HEK293 (cell line): ENCODE data around the gene CENPK.

ENCODE experiments used
- FEZF1 ChIP-seq: fragments of 450-650 bp; formaldehyde crosslinking; IDR thresholded peaks from 2 replicates; pipeline ENCODE4 v1.5.1; 2016; ENCODE audit warnings: missing biosample characterization, missing genetic modification characterization
- YY2 ChIP-seq: fragments of 450-650 bp; formaldehyde crosslinking; IDR thresholded peaks from 2 replicates; pipeline ENCODE4 v1.5.1; 2016; ENCODE audit warnings: missing biosample characterization, missing genetic modification characterization
- ZBTB17 ChIP-seq: fragments of 450-650 bp; formaldehyde crosslinking; IDR thresholded peaks from 2 replicates; pipeline ENCODE4 v1.5.1; 2016; ENCODE audit warnings: missing biosample characterization, missing genetic modification characterization
- ZBTB7A ChIP-seq: fragments of 450-650 bp; formaldehyde crosslinking; IDR thresholded peaks from 2 replicates; pipeline ENCODE4 v1.5.1; 2016; ENCODE audit warnings: low read depth, missing biosample characterization, missing genetic modification characterization
- ZBTB8A ChIP-seq: fragments of 450-650 bp; formaldehyde crosslinking; IDR thresholded peaks from 2 replicates; pipeline ENCODE4 v1.5.1; 2016; ENCODE audit warnings: missing biosample characterization, missing genetic modification characterization
- ZFP41 ChIP-seq: fragments of 450-650 bp; formaldehyde crosslinking; IDR thresholded peaks from 2 replicates; pipeline ENCODE4 v1.5.1; 2016; ENCODE audit warnings: missing biosample characterization, missing genetic modification characterization, borderline replicate concordance
- ZNF157 ChIP-seq: fragments of 450-650 bp; formaldehyde crosslinking; IDR thresholded peaks from 2 replicates; pipeline ENCODE4 v1.5.1; 2016; ENCODE audit warnings: missing biosample characterization, missing genetic modification characterization
- ZNF19 ChIP-seq: fragments of 450-650 bp; formaldehyde crosslinking; IDR thresholded peaks from 2 replicates; pipeline ENCODE4; 2016; ENCODE audit warnings: missing biosample characterization, missing genetic modification characterization, low read depth
- ZNF214 ChIP-seq: fragments of 450-650 bp; formaldehyde crosslinking; IDR thresholded peaks from 2 replicates; pipeline ENCODE4 v1.5.1; 2017; ENCODE audit warnings: missing biosample characterization, mild to moderate bottlenecking, missing genetic modification characterization, borderline replicate concordance
- ZNF223 ChIP-seq: fragments of 450-650 bp; formaldehyde crosslinking; IDR thresholded peaks from 2 replicates; pipeline ENCODE4 v1.5.1; 2016; ENCODE audit warnings: missing biosample characterization, missing genetic modification characterization
- ZNF292 ChIP-seq: fragments of 450-650 bp; formaldehyde crosslinking; IDR thresholded peaks from 2 replicates; pipeline ENCODE4 v1.5.1; 2016; ENCODE audit warnings: low read depth, missing biosample characterization, missing genetic modification characterization, borderline replicate concordance
- ZNF311 ChIP-seq: fragments of 450-650 bp; formaldehyde crosslinking; IDR thresholded peaks from 2 replicates; pipeline ENCODE4 v1.5.1; 2017; ENCODE audit warnings: missing biosample characterization, missing genetic modification characterization, borderline replicate concordance
- ZNF350 ChIP-seq: fragments of 450-650 bp; formaldehyde crosslinking; IDR thresholded peaks from 2 replicates; pipeline ENCODE4 v1.5.0; 2017; ENCODE audit warnings: missing biosample characterization, mild to moderate bottlenecking, missing genetic modification characterization
- ZNF394 ChIP-seq: fragments of 450-650 bp; formaldehyde crosslinking; IDR thresholded peaks from 2 replicates; pipeline ENCODE4 v1.5.1; 2016; ENCODE audit warnings: missing biosample characterization, missing genetic modification characterization, mild to moderate bottlenecking, moderate library complexity, borderline replicate concordance
- ZNF423 ChIP-seq: fragments of 450-650 bp; formaldehyde crosslinking; IDR thresholded peaks from 2 replicates; pipeline ENCODE4 v1.5.1; 2016; ENCODE audit warnings: missing biosample characterization, missing genetic modification characterization
- ZNF48 ChIP-seq: fragments of 450-650 bp; formaldehyde crosslinking; IDR thresholded peaks from 2 replicates; pipeline ENCODE4 v1.5.1; 2016; ENCODE audit warnings: missing biosample characterization, missing genetic modification characterization
- ZNF501 ChIP-seq: fragments of 450-650 bp; formaldehyde crosslinking; IDR thresholded peaks from 2 replicates; pipeline ENCODE4 v1.5.1; 2016; ENCODE audit warnings: missing biosample characterization, missing genetic modification characterization
- ZNF623 ChIP-seq: fragments of 450-650 bp; formaldehyde crosslinking; IDR thresholded peaks from 2 replicates; pipeline ENCODE4 v1.5.1; 2016; ENCODE audit warnings: missing biosample characterization, missing genetic modification characterization
- ZNF701 ChIP-seq: fragments of 450-650 bp; formaldehyde crosslinking; IDR thresholded peaks from 2 replicates; pipeline ENCODE4 v1.5.1; 2016; ENCODE audit warnings: missing biosample characterization, missing genetic modification characterization
- ZNF707 ChIP-seq: fragments of 450-650 bp; formaldehyde crosslinking; IDR thresholded peaks from 2 replicates; pipeline ENCODE4 v1.5.1; 2016; ENCODE audit warnings: missing biosample characterization, missing genetic modification characterization
- ZNF747 ChIP-seq: fragments of 450-650 bp; formaldehyde crosslinking; IDR thresholded peaks from 2 replicates; pipeline ENCODE4 v1.5.1; 2016; ENCODE audit warnings: missing biosample characterization, missing genetic modification characterization
- ZNF768 ChIP-seq: fragments of 450-650 bp; formaldehyde crosslinking; IDR thresholded peaks from 2 replicates; pipeline ENCODE4 v1.5.1; 2018; ENCODE audit warnings: missing biosample characterization, mild to moderate bottlenecking, missing genetic modification characterization
- ZNF777 ChIP-seq: fragments of 450-650 bp; formaldehyde crosslinking; IDR thresholded peaks from 2 replicates; pipeline ENCODE4 v1.5.1; 2017; ENCODE audit warnings: missing biosample characterization, missing genetic modification characterization, borderline replicate concordance
- ZNF843 ChIP-seq: fragments of 450-650 bp; formaldehyde crosslinking; IDR thresholded peaks from 2 replicates; pipeline ENCODE4 v1.5.1; 2016; ENCODE audit warnings: missing biosample characterization, missing genetic modification characterization
- ZSCAN23 ChIP-seq: fragments of 450-650 bp; formaldehyde crosslinking; IDR thresholded peaks from 2 replicates; pipeline ENCODE4 v1.5.1; 2016; ENCODE audit warnings: missing biosample characterization, missing genetic modification characterization
- TF ChIP-seq, protein P1 (sequence below): fragments of 450-650 bp; formaldehyde crosslinking; IDR thresholded peaks from 2 replicates; pipeline ENCODE4 v1.5.1; 2016; ENCODE audit warnings: missing biosample characterization, missing genetic modification characterization
- TF ChIP-seq, protein P2 (sequence below): fragments of 450-650 bp; formaldehyde crosslinking; IDR thresholded peaks from 2 replicates; pipeline ENCODE4 v1.5.1; 2016; ENCODE audit warnings: missing biosample characterization, missing genetic modification characterization, low read depth
- TF ChIP-seq, protein P3 (sequence below): fragments of 450-650 bp; formaldehyde crosslinking; IDR thresholded peaks from 2 replicates; pipeline ENCODE4 v1.5.1; 2016; ENCODE audit warnings: missing biosample characterization, missing genetic modification characterization
- TF ChIP-seq, protein P4 (sequence below): fragments of 450-650 bp; formaldehyde crosslinking; conservative IDR thresholded peaks from 2 replicates; pipeline ENCODE4 v1.5.1; 2016; ENCODE audit warnings: low read depth, missing biosample characterization, missing genetic modification characterization
- TF ChIP-seq, protein P5 (sequence below): fragments of 450-650 bp; IDR thresholded peaks from 2 replicates; pipeline ENCODE4 v1.5.1; 2018; ENCODE audit warnings: missing biosample characterization, missing genetic modification characterization
- TF ChIP-seq, protein P6 (sequence below): sonication (generic); formaldehyde crosslinking; IDR thresholded peaks from 2 replicates; pipeline ENCODE4 v1.8.1; 2022; ENCODE audit warnings: mild to moderate bottlenecking, moderate library complexity, missing genetic modification reagents

Gene CENPK

DNA sequence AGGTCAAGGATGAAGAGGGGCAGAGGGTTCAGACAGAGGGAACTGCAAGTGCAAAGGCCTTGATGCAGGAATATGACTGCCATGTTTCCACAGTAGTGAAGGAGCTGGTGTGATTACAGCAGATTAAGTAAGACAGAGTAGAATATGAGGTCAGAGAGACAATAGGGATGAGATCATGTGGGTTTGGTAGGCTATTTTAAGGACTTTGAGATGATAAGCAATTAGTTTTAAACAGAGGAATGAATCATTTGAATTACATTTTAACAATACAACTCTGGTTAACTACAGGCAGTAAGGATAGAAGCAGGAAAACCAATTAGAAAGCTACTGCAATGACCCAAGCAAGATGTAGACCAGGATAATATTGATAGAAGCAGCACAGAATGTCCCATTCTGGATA lies 7.7 kb downstream of the CENPK start (continued):
- TF ChIP-seq, protein P1, sequence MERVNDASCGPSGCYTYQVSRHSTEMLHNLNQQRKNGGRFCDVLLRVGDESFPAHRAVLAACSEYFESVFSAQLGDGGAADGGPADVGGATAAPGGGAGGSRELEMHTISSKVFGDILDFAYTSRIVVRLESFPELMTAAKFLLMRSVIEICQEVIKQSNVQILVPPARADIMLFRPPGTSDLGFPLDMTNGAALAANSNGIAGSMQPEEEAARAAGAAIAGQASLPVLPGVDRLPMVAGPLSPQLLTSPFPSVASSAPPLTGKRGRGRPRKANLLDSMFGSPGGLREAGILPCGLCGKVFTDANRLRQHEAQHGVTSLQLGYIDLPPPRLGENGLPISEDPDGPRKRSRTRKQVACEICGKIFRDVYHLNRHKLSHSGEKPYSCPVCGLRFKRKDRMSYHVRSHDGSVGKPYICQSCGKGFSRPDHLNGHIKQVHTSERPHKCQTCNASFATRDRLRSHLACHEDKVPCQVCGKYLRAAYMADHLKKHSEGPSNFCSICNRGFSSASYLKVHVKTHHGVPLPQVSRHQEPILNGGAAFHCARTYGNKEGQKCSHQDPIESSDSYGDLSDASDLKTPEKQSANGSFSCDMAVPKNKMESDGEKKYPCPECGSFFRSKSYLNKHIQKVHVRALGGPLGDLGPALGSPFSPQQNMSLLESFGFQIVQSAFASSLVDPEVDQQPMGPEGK (tag by site-specific recombination) = no peak
- no peak for TF ChIP-seq ZNF292 (tag by site-specific recombination)
- 0 out of 2 replicates have a peak, but pooled peaks have one; percentile 6 for TF ChIP-seq ZNF623 (tag by site-specific recombination)
- TF ChIP-seq ZNF19 = no peak
- TF ChIP-seq, protein P2, sequence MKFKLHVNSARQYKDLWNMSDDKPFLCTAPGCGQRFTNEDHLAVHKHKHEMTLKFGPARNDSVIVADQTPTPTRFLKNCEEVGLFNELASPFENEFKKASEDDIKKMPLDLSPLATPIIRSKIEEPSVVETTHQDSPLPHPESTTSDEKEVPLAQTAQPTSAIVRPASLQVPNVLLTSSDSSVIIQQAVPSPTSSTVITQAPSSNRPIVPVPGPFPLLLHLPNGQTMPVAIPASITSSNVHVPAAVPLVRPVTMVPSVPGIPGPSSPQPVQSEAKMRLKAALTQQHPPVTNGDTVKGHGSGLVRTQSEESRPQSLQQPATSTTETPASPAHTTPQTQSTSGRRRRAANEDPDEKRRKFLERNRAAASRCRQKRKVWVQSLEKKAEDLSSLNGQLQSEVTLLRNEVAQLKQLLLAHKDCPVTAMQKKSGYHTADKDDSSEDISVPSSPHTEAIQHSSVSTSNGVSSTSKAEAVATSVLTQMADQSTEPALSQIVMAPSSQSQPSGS (tag by site-specific recombination) = peak; percentile 72; the same call in 1 of the 2 replicates
- no peak for TF ChIP-seq ZNF701 (tag by site-specific recombination)
- no peak for TF ChIP-seq ZFP41 (tag by site-specific recombination)
- no peak for TF ChIP-seq ZNF768 (tag by site-specific recombination)
- no peak for TF ChIP-seq ZNF311 (tag by site-specific recombination)
- no peak for TF ChIP-seq ZNF501 (tag by site-specific recombination)
- no peak for TF ChIP-seq ZNF223 (tag by site-specific recombination)
- TF ChIP-seq, protein P3, sequence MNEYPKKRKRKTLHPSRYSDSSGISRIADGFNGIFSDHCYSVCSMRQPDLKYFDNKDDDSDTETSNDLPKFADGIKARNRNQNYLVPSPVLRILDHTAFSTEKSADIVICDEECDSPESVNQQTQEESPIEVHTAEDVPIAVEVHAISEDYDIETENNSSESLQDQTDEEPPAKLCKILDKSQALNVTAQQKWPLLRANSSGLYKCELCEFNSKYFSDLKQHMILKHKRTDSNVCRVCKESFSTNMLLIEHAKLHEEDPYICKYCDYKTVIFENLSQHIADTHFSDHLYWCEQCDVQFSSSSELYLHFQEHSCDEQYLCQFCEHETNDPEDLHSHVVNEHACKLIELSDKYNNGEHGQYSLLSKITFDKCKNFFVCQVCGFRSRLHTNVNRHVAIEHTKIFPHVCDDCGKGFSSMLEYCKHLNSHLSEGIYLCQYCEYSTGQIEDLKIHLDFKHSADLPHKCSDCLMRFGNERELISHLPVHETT = peak; percentile 92
- TF ChIP-seq ZNF350 (tag by site-specific recombination) = no peak
- TF ChIP-seq ZNF843 = peak; percentile 52; the same call in 1 of the 2 replicates
- TF ChIP-seq YY2 (tag by site-specific recombination) = peak; percentile 45
- TF ChIP-seq ZNF707 = no peak
- peak; percentile 25; the same call in 1 of the 2 replicates for TF ChIP-seq ZSCAN23 (tag by site-specific recombination)
- no peak for TF ChIP-seq ZNF777 (tag by site-specific recombination)
- no peak for TF ChIP-seq ZNF157 (tag by site-specific recombination)
- TF ChIP-seq, protein P4, sequence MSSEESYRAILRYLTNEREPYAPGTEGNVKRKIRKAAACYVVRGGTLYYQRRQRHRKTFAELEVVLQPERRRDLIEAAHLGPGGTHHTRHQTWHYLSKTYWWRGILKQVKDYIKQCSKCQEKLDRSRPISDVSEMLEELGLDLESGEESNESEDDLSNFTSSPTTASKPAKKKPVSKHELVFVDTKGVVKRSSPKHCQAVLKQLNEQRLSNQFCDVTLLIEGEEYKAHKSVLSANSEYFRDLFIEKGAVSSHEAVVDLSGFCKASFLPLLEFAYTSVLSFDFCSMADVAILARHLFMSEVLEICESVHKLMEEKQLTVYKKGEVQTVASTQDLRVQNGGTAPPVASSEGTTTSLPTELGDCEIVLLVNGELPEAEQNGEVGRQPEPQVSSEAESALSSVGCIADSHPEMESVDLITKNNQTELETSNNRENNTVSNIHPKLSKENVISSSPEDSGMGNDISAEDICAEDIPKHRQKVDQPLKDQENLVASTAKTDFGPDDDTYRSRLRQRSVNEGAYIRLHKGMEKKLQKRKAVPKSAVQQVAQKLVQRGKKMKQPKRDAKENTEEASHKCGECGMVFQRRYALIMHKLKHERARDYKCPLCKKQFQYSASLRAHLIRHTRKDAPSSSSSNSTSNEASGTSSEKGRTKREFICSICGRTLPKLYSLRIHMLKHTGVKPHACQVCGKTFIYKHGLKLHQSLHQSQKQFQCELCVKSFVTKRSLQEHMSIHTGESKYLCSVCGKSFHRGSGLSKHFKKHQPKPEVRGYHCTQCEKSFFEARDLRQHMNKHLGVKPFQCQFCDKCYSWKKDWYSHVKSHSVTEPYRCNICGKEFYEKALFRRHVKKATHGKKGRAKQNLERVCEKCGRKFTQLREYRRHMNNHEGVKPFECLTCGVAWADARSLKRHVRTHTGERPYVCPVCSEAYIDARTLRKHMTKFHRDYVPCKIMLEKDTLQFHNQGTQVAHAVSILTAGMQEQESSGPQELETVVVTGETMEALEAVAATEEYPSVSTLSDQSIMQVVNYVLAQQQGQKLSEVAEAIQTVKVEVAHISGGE = no peak
- peak; percentile 52; the same call in 1 of the 2 replicates for TF ChIP-seq ZNF394
- TF ChIP-seq, protein P5, sequence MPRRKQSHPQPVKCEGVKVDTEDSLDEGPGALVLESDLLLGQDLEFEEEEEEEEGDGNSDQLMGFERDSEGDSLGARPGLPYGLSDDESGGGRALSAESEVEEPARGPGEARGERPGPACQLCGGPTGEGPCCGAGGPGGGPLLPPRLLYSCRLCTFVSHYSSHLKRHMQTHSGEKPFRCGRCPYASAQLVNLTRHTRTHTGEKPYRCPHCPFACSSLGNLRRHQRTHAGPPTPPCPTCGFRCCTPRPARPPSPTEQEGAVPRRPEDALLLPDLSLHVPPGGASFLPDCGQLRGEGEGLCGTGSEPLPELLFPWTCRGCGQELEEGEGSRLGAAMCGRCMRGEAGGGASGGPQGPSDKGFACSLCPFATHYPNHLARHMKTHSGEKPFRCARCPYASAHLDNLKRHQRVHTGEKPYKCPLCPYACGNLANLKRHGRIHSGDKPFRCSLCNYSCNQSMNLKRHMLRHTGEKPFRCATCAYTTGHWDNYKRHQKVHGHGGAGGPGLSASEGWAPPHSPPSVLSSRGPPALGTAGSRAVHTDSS (tag by site-specific recombination) = no peak
- TF ChIP-seq FEZF1 (tag by site-specific recombination) = no peak
- no peak for TF ChIP-seq ZNF423 (tag by site-specific recombination)
- no peak for TF ChIP-seq ZBTB8A (tag by site-specific recombination)
- no peak for TF ChIP-seq ZNF747 (tag by site-specific recombination)
- peak; percentile 79 for TF ChIP-seq ZBTB17 (tag by site-specific recombination)
- TF ChIP-seq ZNF214 = no peak
- TF ChIP-seq ZNF48 = no peak
- TF ChIP-seq ZBTB7A (tag by site-specific recombination) = no peak
- TF ChIP-seq, protein P6, sequence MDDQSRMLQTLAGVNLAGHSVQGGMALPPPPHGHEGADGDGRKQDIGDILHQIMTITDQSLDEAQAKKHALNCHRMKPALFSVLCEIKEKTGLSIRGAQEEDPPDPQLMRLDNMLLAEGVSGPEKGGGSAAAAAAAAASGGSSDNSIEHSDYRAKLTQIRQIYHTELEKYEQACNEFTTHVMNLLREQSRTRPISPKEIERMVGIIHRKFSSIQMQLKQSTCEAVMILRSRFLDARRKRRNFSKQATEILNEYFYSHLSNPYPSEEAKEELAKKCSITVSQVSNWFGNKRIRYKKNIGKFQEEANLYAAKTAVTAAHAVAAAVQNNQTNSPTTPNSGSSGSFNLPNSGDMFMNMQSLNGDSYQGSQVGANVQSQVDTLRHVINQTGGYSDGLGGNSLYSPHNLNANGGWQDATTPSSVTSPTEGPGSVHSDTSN (CRISPR knock-in tag) = no peak
